Measurements from ENCODE around the gene ABCC10.
"Not testable (repeated sequence)": the region's sequence is repeated elsewhere in the genome, so short reads cannot be mapped to it uniquely, and the experiment has no call there.

The ABCC10 gene

DNA sequence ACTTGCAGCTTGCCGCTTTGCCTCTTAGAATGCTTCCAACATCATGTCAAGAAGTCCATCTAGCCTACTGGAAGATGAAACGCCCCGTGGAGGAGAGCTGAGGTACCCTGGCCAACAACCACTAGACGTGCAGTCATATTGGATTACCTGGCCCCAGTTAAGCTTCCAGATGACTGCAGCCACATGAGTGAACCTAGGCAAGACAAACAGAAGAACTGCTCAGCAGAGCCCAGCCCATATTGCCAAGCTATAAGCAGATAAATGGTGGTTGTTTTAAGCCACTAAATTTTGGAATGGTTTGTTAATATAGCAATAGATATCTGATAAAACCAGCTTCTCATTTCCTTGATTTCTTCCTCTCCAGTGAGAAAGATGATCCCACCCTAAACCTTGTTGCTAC, 32.7 kb downstream of the ABCC10 start:
- POLR2A ChIA-PET (ENCODE audit: low non-redundant PET) = no interaction called here

DNA sequence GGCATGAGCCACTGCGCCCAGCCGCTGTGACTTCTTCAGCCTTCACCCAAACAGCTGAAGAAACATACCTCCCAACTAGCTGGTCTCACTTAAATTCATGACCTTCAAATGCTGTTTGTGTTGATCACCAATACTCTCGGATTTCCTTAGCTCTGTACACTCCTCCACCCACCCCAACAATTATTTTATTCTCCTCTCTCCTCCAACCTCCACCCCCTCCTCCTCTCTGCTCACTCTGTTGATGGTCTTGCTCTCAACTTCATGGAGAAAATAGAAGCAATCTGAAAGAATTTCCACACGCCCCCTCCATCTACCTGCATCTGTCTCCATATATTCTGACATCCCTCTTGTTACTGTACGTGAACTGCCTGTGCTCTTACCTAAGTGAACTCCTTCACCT, 34.6 kb downstream of the ABCC10 start:
- no peak for DNase-seq (ENCODE audit: low spot score)
- no peak for TF ChIP-seq CTCF (conservative IDR thresholded peaks at IDR 0.05; ENCODE audit: low read depth)
- CTCF ChIA-PET = no interaction called here
- POLR2A ChIA-PET (ENCODE audit: low non-redundant PET) = no interaction called here
- no peak overlapping the region for H3K27ac ChIP-seq

More for the DNA sequence above, 32.7 kb downstream of the ABCC10 start:
- DNase-seq (ENCODE audit: low spot score) = no peak
- TF ChIP-seq CTCF (conservative IDR thresholded peaks at IDR 0.05; ENCODE audit: low read depth) = no peak
- CTCF ChIA-PET = interaction anchor here (0.6 to 1.1 kb wide), 3 partner anchors 32 to 879 kb away, joined by 4 to 5 read pairs (median 4); no protein-coding TSS in a partner anchor
- H3K27ac ChIP-seq = no peak overlapping the region

- CTCF ChIA-PET = interaction anchor here (0.7 to 1.2 kb wide), 2 partner anchors 32 kb away, joined by 3 read pairs; no protein-coding TSS in a partner anchor
- no peak for TF ChIP-seq CTCF (conservative IDR thresholded peaks at IDR 0.05; ENCODE audit: low read depth)
- DNase-seq (ENCODE audit: low spot score) = no peak
- POLR2A ChIA-PET (ENCODE audit: low non-redundant PET) = no interaction called here
- no peak overlapping the region for H3K27ac ChIP-seq
Measured at GRCh38 chr6:43464337-43464736, 37.0 kb downstream of the ABCC10 start.

GRCh38 chr6:43465948-43466347, 38.6 kb downstream of the ABCC10 start:
- no peak for DNase-seq (ENCODE audit: low spot score)
- POLR2A ChIA-PET (ENCODE audit: low non-redundant PET) = no interaction called here
- CTCF ChIA-PET = interaction anchor here (1.0 kb wide), 1 partner anchor 12 kb away, joined by 5 read pairs; no protein-coding TSS in a partner anchor
- no peak overlapping the region for H3K27ac ChIP-seq
- TF ChIP-seq CTCF (conservative IDR thresholded peaks at IDR 0.05; ENCODE audit: low read depth) = no peak

- DNase-seq (ENCODE audit: low spot score); CTCF ChIA-PET; H3K27ac ChIP-seq; POLR2A ChIA-PET (ENCODE audit: low non-redundant PET): not testable (repeated sequence)
Measured at GRCh38 chr6:43467265-43467664, 39.9 kb downstream of the ABCC10 start.

GRCh38 chr6:43467752-43468151, 40.4 kb downstream of the ABCC10 start:
- no peak overlapping the region for H3K27ac ChIP-seq
- no peak for DNase-seq (ENCODE audit: low spot score)
- ChIA-PET POLR2A (ENCODE audit: low non-redundant PET) (no interaction called here), CTCF (no interaction called here)
- no peak for TF ChIP-seq CTCF (conservative IDR thresholded peaks at IDR 0.05; ENCODE audit: low read depth)

- no peak for TF ChIP-seq CTCF (conservative IDR thresholded peaks at IDR 0.05; ENCODE audit: low read depth)
- ChIA-PET CTCF (no interaction called here), POLR2A (ENCODE audit: low non-redundant PET) (no interaction called here)
- no peak overlapping the region for H3K27ac ChIP-seq
- DNase-seq (ENCODE audit: low spot score) = no peak
Measured at GRCh38 chr6:43468240-43468639, 40.9 kb downstream of the ABCC10 start.
